Heart left ventricle (tissue), 16 donors: ENCODE results near the gene FIBP. TPM values are rescaled to one million over a fixed set of nuclear protein-coding genes. Genes with fewer than 3 reads are reported as not detected.

Experiments
- ATAC-seq, 4 donors: fragments of 200-7000 bp; cut with Tn5 transposase; one replicate each; pipeline ENCODE4 v1.9.1; 2020 to 2022; ENCODE audit warnings: moderate library complexity in 4 of 4, mild to moderate bottlenecking in 3 of 4, moderate number of reproducible peaks in 1 of 4
- DNase-seq, 5 donors: peaks; one replicate each; pipeline ENCODE4 v3.0.0-alpha.2; 2020
- H3K27ac ChIP-seq, 12 donors: fragments of 200-600 bp; sonication (generic) in 4 of 12; one replicate each; pipeline versions ENCODE4 v1.5.0 to v1.8.0; 2016 to 2022; ENCODE audit warnings: mild to moderate bottlenecking in 2 of 12
- H3K27me3 ChIP-seq, 9 donors: fragments of 200-600 bp; sonication (generic) in 2 of 9; one replicate each; pipeline versions ENCODE4 v1.5.1 to v1.8.0; 2016 to 2022; ENCODE audit warnings: mild to moderate bottlenecking in 3 of 9
- H3K36me3 ChIP-seq, 9 donors: fragments of 200-600 bp; sonication (generic) in 2 of 9; one replicate each; pipeline versions ENCODE4 v1.5.0 to v1.8.0; 2018 to 2022; ENCODE audit warnings: mild to moderate bottlenecking in 2 of 9
- H3K4me1 ChIP-seq, 12 donors: fragments of 200-600 bp; sonication (generic) in 4 of 12; one replicate each; pipeline versions ENCODE4 v1.5.0 to v1.8.0; 2016 to 2022; ENCODE audit warnings: mild to moderate bottlenecking in 3 of 12
- H3K4me3 ChIP-seq, 12 donors: fragments of 200-600 bp; sonication (generic) in 4 of 12; one replicate each; pipeline versions ENCODE4 v1.5.0 to v1.8.0; 2017 to 2022; ENCODE audit warnings: mild to moderate bottlenecking in 9 of 12, moderate library complexity in 4 of 12
- H3K9me3 ChIP-seq, 12 donors: fragments of 200-600 bp; sonication (generic) in 4 of 12; one replicate each; pipeline versions ENCODE4 v1.5.0 to v1.8.0; 2016 to 2022; ENCODE audit warnings: mild to moderate bottlenecking in 1 of 12
- CTCF ChIP-seq, 12 donors: fragments of 200-600 bp; sonication (generic) in 4 of 12; IDR thresholded peaks; one replicate each; pipeline versions ENCODE4 v1.5.0 to v1.8.0; 2018 to 2022; ENCODE audit warnings: antibody characterized with exemption in 12 of 12, mild to moderate bottlenecking in 5 of 12
- POLR2A ChIP-seq, 2 donors: fragments of 450-650 bp; IDR thresholded peaks; one replicate each; pipeline ENCODE4 v1.6.1; 2017; ENCODE audit warnings: antibody characterized with exemption in 2 of 2, mild to moderate bottlenecking in 2 of 2, moderate library complexity in 2 of 2
- WGBS, 4 donors: extraction: QIAGEN DNeasy Blood & Tissue Kit in 2 of 4; methylation state at CpG; one replicate each; pipeline versions ENCODE4 v1.1.5 to v1.1.7; 2013 to 2018; 5-methylcytosine and 5-hydroxymethylcytosine counted together
- intact Hi-C, 10 donors: fragments of 100-400 bp; cut with DNase I; formaldehyde crosslinking; loops; one replicate each; pipeline versions ENCODE4 v1.11.1 to v1.14.2; 2022
- polyA plus RNA-seq, 2 donors: library from polyadenylated mRNA; stranded (reverse); fragments of 200-250 nt; gene quantifications; one replicate each; pipeline ENCODE4 v1.2.3, GENCODE V29; 2013
- total RNA-seq, 9 donors: library from RNA; depleted of rRNA in 2 of 9; stranded (reverse); fragments of >200 nt in 2 of 9; fragmentation: NEBNext Ultra II Directional in 3 of 9; extraction: Animal tissue kit (Norgen Biotek cat#: 25700) in 3 of 9; gene quantifications; one replicate each; pipeline versions ENCODE4 v1.1.0 to v1.2.4, GENCODE V29; 2016 to 2023
- donor health status: ischemic (EF 13 %, LVEDD 7.1; RV severe dilation, severe dysfunction).
- donor health status: healthy with polysubstance abuse.
- donor health status: DM: no; HTN: yes; CAD: no.
- donor health status: DM: no; HTN: no; CAD: no.
- donor health status: ischemic (EF 25% LVEDD 6.9; RV normal size, moderate dysfunction).
- donor health status: ischemic (EF 25% LVEDD 5.7; RV mildly dilated, moderate dysfunction).
- donor health status: healthy.
- donor health status: DM: yes; HTN: yes; CAD: no.
- donor health status: ischemic (EF 35%, LVEDD 5.7; RV mildly dilated, moderate dysfunction).
- donor health status: nonischemic (EF 11% LVEDD 7.7; RV severe dilation, severe dysfunction).
- donor health status: DM: yes; HTN: yes; CAD: no.
- donor health status: PGD.
- donor health status: ischemic (EF 29% LVEDD 5.4; RV normal size, mild dysfunction).
- donor health status: nonischemic (EF 23%, LVEDD 6.1; RV moderate dilation, normal function).

FIBP gene
- total and polyA plus RNA-seq, 11 donors = 35.0 to 93.9 (median 57.3) TPM

GRCh38 chr11:65879617-65880016 lies 8.7 kb downstream of the FIBP start, which contains the start of gene CTSW:
CTSW (plus strand) TSS chr11:65879837; CDS start chr11:65879855, 18 bp downstream.
- peak in 1 of 5 donors; percentile 63 for DNase-seq
- no peak for TF ChIP-seq CTCF (IDR thresholded peaks at IDR 0.05)
- TF ChIP-seq POLR2A (IDR thresholded peaks at IDR 0.05) = no peak
- H3K4me1 ChIP-seq = peaks cover 0 to 14% (median 3%) of the 10 kb centered on the region in 12 donors
- H3K27me3 ChIP-seq = no peaks in the 10 kb centered on the region
- peak in 1 of 4 donors; percentile 4 for ATAC-seq
- WGBS, 4 donors = 56 to 70% (median 66%) methylated on average over 7 of the region's 7 CpGs
- H3K27ac ChIP-seq = peak within 1 kb of the TSS in 1 of 12 donors; percentile 35
- H3K36me3 ChIP-seq = peaks cover 0 to 28% (median 22%) of the 10 kb centered on the region in 9 donors
- peak within 1 kb of the TSS in 1 of 12 donors; percentile 42 for H3K4me3 ChIP-seq
- intact Hi-C loops = loop anchor here in 5 of 10 donors (5.0 to 10.0 kb wide), 3 partner anchors 43 to 108 kb away; no protein-coding TSS in a partner anchor
- no peaks in the 10 kb centered on the region for H3K9me3 ChIP-seq

- Histone ChIP-seq H3K4me1 (peaks cover 3 to 39% (median 22%) of the 10 kb centered on the region in 12 donors), H3K36me3 (peaks cover 0 to 21% (median 14%) of the 10 kb centered on the region in 9 donors), H3K4me3 (peak overlapping the region; percentile 32 to 95 (median 68)), H3K27me3 (no peaks in the 10 kb centered on the region), H3K9me3 (no peaks in the 10 kb centered on the region), H3K27ac (peak overlapping the region; percentile 75 to 99 (median 96))
- intact Hi-C loops = loop anchor here in 3 of 10 donors (1.0 to 2.0 kb wide), 3 partner anchors 13 to 15 kb away; partner anchors contain the start of genes CFL1 (in 2 of the 3), FIBP (in 1 of the 3) and MUS81 (in 1 of the 3)
- peak; percentile 95 to 97 (median 96) for DNase-seq
- 7 to 15% (median 10%) methylated on average over 31 to 54 of the region's 54 CpGs for WGBS, 4 donors
- TF ChIP-seq POLR2A (IDR thresholded peaks at IDR 0.05) = peak; percentile 52 to 91
- no peak for TF ChIP-seq CTCF (IDR thresholded peaks at IDR 0.05)
- peak; percentile 93 to 97 (median 94) for ATAC-seq
Observed at GRCh38 chr11:65873318-65874156, 14.7 kb downstream of the FIBP start.

GRCh38 chr11:65872586-65873317 lies 15.5 kb downstream of the FIBP start, which contains the start of gene EFEMP2:
EFEMP2 (minus strand) TSS chr11:65872800; CDS start chr11:65872354, 446 bp downstream.
- H3K4me3 ChIP-seq = peak within 1 kb of the TSS; percentile 32 to 95 (median 68)
- no peaks in the 10 kb centered on the region for H3K27me3 ChIP-seq
- peaks cover 0 to 29% (median 21%) of the 10 kb centered on the region in 9 donors for H3K36me3 ChIP-seq
- WGBS, 4 donors = 0 to 2% (median 1%) methylated on average over 15 to 69 of the region's 69 CpGs
- H3K27ac ChIP-seq = peak within 1 kb of the TSS; percentile 75 to 99 (median 96)
- TF ChIP-seq CTCF (IDR thresholded peaks at IDR 0.05) (no peak), POLR2A (IDR thresholded peaks at IDR 0.05) (no peak)
- no peaks in the 10 kb centered on the region for H3K9me3 ChIP-seq
- peaks cover 3 to 39% (median 22%) of the 10 kb centered on the region in 12 donors for H3K4me1 ChIP-seq
- DNase-seq = peak in 4 of 5 donors; percentile 64 to 82 (median 76)
- ATAC-seq = peak in 3 of 4 donors; percentile 16 to 47 (median 28)
- intact Hi-C loops = loop anchor here in 3 of 10 donors (1.0 to 2.0 kb wide), 3 partner anchors 12 to 16 kb away; partner anchors contain the start of genes CFL1 (in 2 of the 3), FIBP (in 1 of the 3) and MUS81 (in 1 of the 3)
